GM23248 (cell line): Measurements from ENCODE around the gene RACK1. TPM values are rescaled to one million over a fixed set of nuclear protein-coding genes. Genes with fewer than 3 reads are reported as not detected.

Experiments used
- DNase-seq: peaks from one replicate; pipeline ENCODE4 v3.0.0-alpha.2; 2015
- H2AFZ ChIP-seq: fragments of 200-600 bp; sonication (generic); 2 replicates; pipeline ENCODE4 v1.6.1; 2016; ENCODE audit warnings: antibody characterized with exemption
- H3F3A ChIP-seq: fragments of 200-600 bp; sonication (generic); 2 replicates; pipeline ENCODE4 v1.6.1; 2016; ENCODE audit warnings: mild to moderate bottlenecking, antibody characterized with exemption, mixed run types; ENCODE audit not compliant: insufficient read depth
- H3K27ac ChIP-seq: fragments of 200-600 bp; sonication (generic); 2 replicates; pipeline ENCODE4 v1.5.1; 2016; ENCODE audit warnings: mild to moderate bottlenecking
- H3K27me3 ChIP-seq: fragments of 200-600 bp; sonication (generic); replicated peaks from 2 replicates; pipeline ENCODE4 v1.6.1; 2016; ENCODE audit warnings: mild to moderate bottlenecking; ENCODE audit not compliant: insufficient read depth
- H3K36me3 ChIP-seq: fragments of 200-600 bp; sonication (generic); 2 replicates; pipeline ENCODE4 v1.6.1; 2016; ENCODE audit warnings: low read depth, mild to moderate bottlenecking
- H3K4me1 ChIP-seq: fragments of 200-600 bp; sonication (generic); 2 replicates; pipeline ENCODE4 v1.6.1; 2016; ENCODE audit warnings: mild to moderate bottlenecking; ENCODE audit not compliant: insufficient read depth
- H3K4me2 ChIP-seq: fragments of 200-600 bp; sonication (generic); one replicate; pipeline ENCODE4 v1.6.1; 2016; ENCODE audit warnings: mild to moderate bottlenecking; ENCODE audit not compliant: unreplicated experiment
- H3K4me3 ChIP-seq: fragments of 200-600 bp; sonication (generic); 2 replicates; pipeline ENCODE4 v1.5.1; 2016; ENCODE audit warnings: mild to moderate bottlenecking
- H3K79me2 ChIP-seq: fragments of 200-600 bp; sonication (generic); 2 replicates; pipeline ENCODE4 v1.6.1; 2016; ENCODE audit warnings: mild to moderate bottlenecking; ENCODE audit not compliant: insufficient read depth
- H3K9ac ChIP-seq: fragments of 200-600 bp; sonication (generic); 2 replicates; pipeline ENCODE4 v1.6.1; 2016; ENCODE audit warnings: mild to moderate bottlenecking
- H3K9me2 ChIP-seq: fragments of 200-600 bp; sonication (generic); 2 replicates; pipeline ENCODE4 v1.6.1; 2016; ENCODE audit warnings: mixed run types, mild to moderate bottlenecking, moderate library complexity; ENCODE audit not compliant: insufficient read depth
- H3K9me3 ChIP-seq: fragments of 200-600 bp; sonication (generic); one replicate; pipeline ENCODE4 v1.6.1; 2017; ENCODE audit warnings: low read depth
- H4K20me1 ChIP-seq: fragments of 200-600 bp; sonication (generic); 2 replicates; pipeline ENCODE4 v1.6.0; 2016; ENCODE audit not compliant: insufficient read depth
- EZH2 ChIP-seq: fragments of 200-600 bp; sonication (generic); IDR thresholded peaks from 2 replicates; pipeline ENCODE4 v1.6.1; 2018; ENCODE audit warnings: antibody characterized with exemption, mild to moderate bottlenecking; ENCODE audit not compliant: insufficient read depth, poor library complexity, severe bottlenecking
- EZH2phosphoT487 ChIP-seq: fragments of 200-600 bp; sonication (generic); IDR thresholded peaks from 2 replicates; pipeline ENCODE4 v1.6.1; 2018; ENCODE audit warnings: antibody characterized with exemption, moderate library complexity, mild to moderate bottlenecking, low read depth; ENCODE audit not compliant: insufficient read depth
- WGBS, 2 experiments: methylation state at CpG; one replicate each; pipeline ENCODE4 v1.1.6; 2015 to 2017; ENCODE audit warnings: low lambda C conversion rate in 2 of 2, low coverage in 1 of 2; ENCODE audit errors: missing lambda C conversion rate in 2 of 2; 5-methylcytosine and 5-hydroxymethylcytosine counted together
- in situ Hi-C: fragments of 300-500 bp; cut with MboI; formaldehyde crosslinking; loops from 2 replicates; pipeline ENCODE4 v1.15.0; 2020
- polyA plus RNA-seq: library from polyadenylated mRNA; unstranded; fragments of >200 nt; fragmentation: Nextera tagmentation; extraction: Ambion mirVana; gene quantifications from 2 replicates; pipeline ENCODE4 v1.2.1, GENCODE V29; 2016
- total RNA-seq: library from RNA; depleted of rRNA; stranded (reverse); fragments of >200 nt; shearing (Covaris generic); gene quantifications from 2 replicates; pipeline ENCODE4 v1.2.3, GENCODE V29; 2014

RACK1 gene
- total and polyA plus RNA-seq, 2 experiments from 2014 or later: 837 to 3,224 TPM

GRCh38 chr5:181224390-181225229 is 19.1 kb downstream of the RACK1 start:
- Histone ChIP-seq H3K4me1 (0 out of 2 replicates have a peak, but pooled peaks cover 12% of the 10 kb centered on the region), H3K4me3 (peak overlapping the region; percentile 83), H2AFZ (0 out of 2 replicates have a peak overlapping the region, but pooled peaks have one; percentile 79), H3K9me2 (no peaks in the 10 kb centered on the region), H3K9me3 (no peaks in the 10 kb centered on the region), H3K36me3 (no peaks in the 10 kb centered on the region; the same call in 1 of the 2 replicates), H3K79me2 (peaks cover 57% of the 10 kb centered on the region), H3K27ac (no peak overlapping the region), H3K9ac (peak overlapping the region; percentile 92), H3K4me2 (peak overlapping the region; percentile 86), H4K20me1 (no peaks in the 10 kb centered on the region), H3F3A (peaks cover 21% of the 10 kb centered on the region), H3K27me3 (no peaks in the 10 kb centered on the region)
- no peak for DNase-seq
- TF ChIP-seq EZH2 (no peak), EZH2phosphoT487 (no peak)
- in situ Hi-C loops: no loop called here
- 76% methylated on average over 19 to 21 of the region's 22 CpGs for WGBS, 2 experiments

- peak overlapping the region; percentile 86 for H3K4me2 ChIP-seq
- DNase-seq: peak; percentile 64
- H4K20me1 ChIP-seq: no peaks in the 10 kb centered on the region
- H3K4me1 ChIP-seq: 0 out of 2 replicates have a peak, but pooled peaks cover 12% of the 10 kb centered on the region
- H3K9me2 ChIP-seq: no peaks in the 10 kb centered on the region
- no peaks in the 10 kb centered on the region for H3K9me3 ChIP-seq
- peaks cover 52% of the 10 kb centered on the region for H3K79me2 ChIP-seq
- in situ Hi-C loops: no loop called here
- H3K4me3 ChIP-seq: peak overlapping the region; percentile 83
- H3K9ac ChIP-seq: peak overlapping the region; percentile 92
- H3K27ac ChIP-seq: peak overlapping the region; percentile 90
- peaks cover 16% of the 10 kb centered on the region for H3F3A ChIP-seq
- peak overlapping the region; percentile 79; the same call in 1 of the 2 replicates for H2AFZ ChIP-seq
- no peaks in the 10 kb centered on the region; the same call in 1 of the 2 replicates for H3K36me3 ChIP-seq
- 1 to 2% methylated on average over 14 to 30 of the region's 31 CpGs for WGBS, 2 experiments
- H3K27me3 ChIP-seq: no peaks in the 10 kb centered on the region
- no peak for TF ChIP-seq EZH2phosphoT487
- TF ChIP-seq EZH2: no peak
Measured at GRCh38 chr5:181223729-181224389, 19.8 kb downstream of the RACK1 start.

- peak within 1 kb of the TSS; percentile 86 for H3K4me2 ChIP-seq
- H3K9me3 ChIP-seq: no peaks in the 10 kb centered on the region
- peaks cover 47% of the 10 kb centered on the region for H3K79me2 ChIP-seq
- H3F3A ChIP-seq: peaks cover 15% of the 10 kb centered on the region
- no peak for TF ChIP-seq EZH2
- no peak for TF ChIP-seq EZH2phosphoT487
- 0 out of 2 replicates have a peak, but pooled peaks cover 12% of the 10 kb centered on the region for H3K4me1 ChIP-seq
- WGBS, 2 experiments: 0 to 1% methylated on average over 47 to 55 of the region's 59 CpGs
- H3K27ac ChIP-seq: peak within 1 kb of the TSS; percentile 90
- no peaks in the 10 kb centered on the region for H3K9me2 ChIP-seq
- H3K36me3 ChIP-seq: no peaks in the 10 kb centered on the region; the same call in 1 of the 2 replicates
- H3K4me3 ChIP-seq: peak within 1 kb of the TSS; percentile 83
- peak within 1 kb of the TSS; percentile 79 for H2AFZ ChIP-seq
- DNase-seq: peak; percentile 99
- no peaks in the 10 kb centered on the region for H3K27me3 ChIP-seq
- H3K9ac ChIP-seq: peak within 1 kb of the TSS; percentile 92
- in situ Hi-C loops: no loop called here
- H4K20me1 ChIP-seq: no peaks in the 10 kb centered on the region
Measured at GRCh38 chr5:181223058-181223728, 20.5 kb downstream of the RACK1 start, which contains the start of gene TRIM41. TSS of gene TRIM41 (plus strand) at chr5:181223281. CDS start at chr5:181224000, 719 bp downstream.

DNA sequence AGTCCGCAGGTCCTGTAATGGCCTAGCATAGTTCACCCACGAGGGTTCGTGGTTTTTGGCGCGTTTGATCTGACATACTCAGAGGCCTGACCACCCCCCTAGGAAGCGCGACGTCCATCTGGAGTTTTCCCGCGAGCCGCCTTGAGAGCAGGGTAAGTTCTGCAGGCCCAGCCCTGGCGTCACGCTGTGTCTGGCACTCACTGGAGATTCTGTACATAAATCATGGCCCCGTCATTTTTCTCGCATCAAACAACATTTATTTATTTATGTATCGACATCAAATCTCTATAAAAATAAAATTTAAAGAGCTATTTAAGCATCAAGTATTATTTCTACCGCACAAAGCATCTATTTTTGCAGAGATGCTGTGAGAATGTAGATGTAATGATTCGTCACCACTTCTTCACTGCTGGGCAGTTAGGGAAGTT is 21.1 kb downstream of the RACK1 start:
- Histone ChIP-seq H3K9me3 (no peaks in the 10 kb centered on the region), H4K20me1 (no peaks in the 10 kb centered on the region), H3K4me1 (0 out of 2 replicates have a peak, but pooled peaks cover 12% of the 10 kb centered on the region), H3K9me2 (no peaks in the 10 kb centered on the region), H3K9ac (peak overlapping the region; percentile 92), H3K36me3 (no peaks in the 10 kb centered on the region; the same call in 1 of the 2 replicates), H3K4me2 (peak overlapping the region; percentile 86), H3K79me2 (peaks cover 41% of the 10 kb centered on the region), H2AFZ (peak overlapping the region; percentile 79), H3F3A (peaks cover 19% of the 10 kb centered on the region), H3K27me3 (no peaks in the 10 kb centered on the region), H3K4me3 (peak overlapping the region; percentile 83), H3K27ac (peak overlapping the region; percentile 90)
- in situ Hi-C loops: no loop called here
- peak; percentile 79 for DNase-seq
- TF ChIP-seq EZH2 (no peak), EZH2phosphoT487 (no peak)
- WGBS, 2 experiments: 1 to 2% methylated on average over 18 of the region's 18 CpGs
